ENCODE measurements around the gene AKR1C1.
"Not testable (repeated sequence)": the region's sequence is repeated elsewhere in the genome, so short reads cannot be mapped to it uniquely, and the experiment has no call there.

Gene AKR1C1

GRCh38 chr10:4984223-4984622 lies 21.0 kb downstream of the AKR1C1 start:
- TF ChIP-seq, protein P1, sequence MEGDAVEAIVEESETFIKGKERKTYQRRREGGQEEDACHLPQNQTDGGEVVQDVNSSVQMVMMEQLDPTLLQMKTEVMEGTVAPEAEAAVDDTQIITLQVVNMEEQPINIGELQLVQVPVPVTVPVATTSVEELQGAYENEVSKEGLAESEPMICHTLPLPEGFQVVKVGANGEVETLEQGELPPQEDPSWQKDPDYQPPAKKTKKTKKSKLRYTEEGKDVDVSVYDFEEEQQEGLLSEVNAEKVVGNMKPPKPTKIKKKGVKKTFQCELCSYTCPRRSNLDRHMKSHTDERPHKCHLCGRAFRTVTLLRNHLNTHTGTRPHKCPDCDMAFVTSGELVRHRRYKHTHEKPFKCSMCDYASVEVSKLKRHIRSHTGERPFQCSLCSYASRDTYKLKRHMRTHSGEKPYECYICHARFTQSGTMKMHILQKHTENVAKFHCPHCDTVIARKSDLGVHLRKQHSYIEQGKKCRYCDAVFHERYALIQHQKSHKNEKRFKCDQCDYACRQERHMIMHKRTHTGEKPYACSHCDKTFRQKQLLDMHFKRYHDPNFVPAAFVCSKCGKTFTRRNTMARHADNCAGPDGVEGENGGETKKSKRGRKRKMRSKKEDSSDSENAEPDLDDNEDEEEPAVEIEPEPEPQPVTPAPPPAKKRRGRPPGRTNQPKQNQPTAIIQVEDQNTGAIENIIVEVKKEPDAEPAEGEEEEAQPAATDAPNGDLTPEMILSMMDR (IDR thresholded peaks at IDR 0.05; ENCODE audit: low read depth, low read length) = no peak
- DNase-seq (ENCODE audit: low read depth in 2 of 2) = no peak
- no peak overlapping the region for H3K4me3 ChIP-seq (replicated peaks in 1 of 2; ENCODE audit: low read depth in 2 of 2, low read length in 2 of 2)

DNA sequence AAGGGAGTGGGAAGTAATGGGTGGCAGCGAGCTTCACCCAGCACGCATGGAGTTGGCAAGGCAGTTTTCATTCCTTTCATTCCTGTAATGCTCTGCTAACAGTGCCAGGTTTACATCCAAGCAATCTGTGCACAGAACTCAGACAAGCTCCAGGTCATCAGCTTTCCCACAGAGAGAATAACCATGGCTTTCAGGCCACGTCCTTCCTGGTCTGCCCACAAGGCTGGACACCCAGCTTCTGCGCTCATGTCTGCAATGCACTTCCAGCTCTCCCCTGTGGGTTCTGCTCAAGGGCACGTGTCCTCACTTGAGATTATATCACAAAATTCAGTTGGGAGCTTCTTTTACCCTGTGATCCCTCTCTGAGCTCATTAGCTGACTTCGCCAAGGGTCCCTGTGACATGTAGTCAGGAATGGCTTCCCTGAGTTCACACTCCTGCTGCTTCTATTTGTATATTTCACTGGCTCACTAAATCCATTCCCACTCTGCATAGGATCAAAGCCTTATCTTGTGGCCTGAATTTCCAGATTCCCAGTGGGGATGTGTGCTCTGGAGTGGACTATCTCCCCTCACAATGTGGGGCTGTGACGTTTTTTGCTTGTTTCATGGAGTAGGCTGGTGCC lies 21.9 kb downstream of the AKR1C1 start:
- H3K4me3 ChIP-seq (replicated peaks in 1 of 2; ENCODE audit: low read depth in 2 of 2, low read length in 2 of 2) = no peak overlapping the region
- DNase-seq (ENCODE audit: low read depth in 2 of 2) = peak in 1 of 2 donors; percentile 74
- TF ChIP-seq, protein P1 (IDR thresholded peaks at IDR 0.05; ENCODE audit: low read depth, low read length) = no peak

DNA sequence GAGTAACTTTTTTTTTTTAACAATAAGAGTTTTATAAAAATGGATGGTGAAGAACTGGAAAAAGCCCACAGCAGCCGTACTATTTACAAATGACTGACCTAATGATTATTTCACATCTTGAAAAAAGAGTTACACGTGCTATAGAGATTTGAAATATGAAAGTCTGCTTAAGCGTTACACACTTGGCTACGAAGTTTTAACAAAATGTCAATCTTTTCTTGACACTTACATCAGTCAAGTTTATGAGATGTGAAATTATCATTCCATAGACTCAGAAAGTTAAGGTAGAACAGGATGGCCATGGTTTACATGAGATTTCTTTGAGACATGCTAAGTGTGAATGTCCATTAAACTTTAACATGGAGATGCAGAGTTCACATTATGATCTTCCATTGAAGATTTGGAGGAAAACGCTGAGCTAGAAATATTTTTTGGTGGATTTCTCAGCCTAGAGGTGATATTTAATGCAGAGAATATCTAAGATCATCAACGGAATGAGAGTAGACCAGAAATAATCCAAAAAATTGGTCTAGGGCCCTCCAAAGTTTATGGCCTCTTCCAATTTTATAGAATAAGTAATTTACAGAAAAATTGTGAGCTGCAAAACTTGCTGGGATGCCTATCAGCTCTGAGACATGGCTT lies 24.9 kb downstream of the AKR1C1 start:
- H3K4me3 ChIP-seq (replicated peaks in 1 of 2; ENCODE audit: low read depth in 2 of 2, low read length in 2 of 2); DNase-seq (ENCODE audit: low read depth in 2 of 2): not testable (repeated sequence)

DNA sequence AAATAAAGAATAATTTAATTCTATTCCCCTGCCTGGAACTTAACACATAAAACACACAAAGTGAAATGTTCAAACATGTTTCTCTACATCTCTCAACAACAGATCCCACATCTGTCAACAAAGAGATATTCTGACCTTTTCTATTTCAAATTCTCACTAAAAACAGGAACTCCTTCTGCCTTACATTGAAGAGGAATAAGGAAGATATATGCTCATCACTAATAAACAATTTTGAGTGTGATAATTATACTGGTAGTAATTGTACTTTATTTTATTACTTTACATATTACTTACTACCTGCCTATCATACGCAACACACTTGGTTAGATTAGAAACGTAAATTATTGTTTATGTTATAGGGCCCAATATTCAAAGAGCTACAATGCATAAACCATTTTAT lies 27.0 kb downstream of the AKR1C1 start:
- no peak overlapping the region for H3K4me3 ChIP-seq (replicated peaks in 1 of 2; ENCODE audit: low read depth in 2 of 2, low read length in 2 of 2)
- TF ChIP-seq, protein P1 (IDR thresholded peaks at IDR 0.05; ENCODE audit: low read depth, low read length) = no peak
- DNase-seq (ENCODE audit: low read depth in 2 of 2) = no peak

- not testable (repeated sequence) for H3K4me3 ChIP-seq (replicated peaks in 1 of 2; ENCODE audit: low read depth in 2 of 2, low read length in 2 of 2); DNase-seq (ENCODE audit: low read depth in 2 of 2)
Observed at GRCh38 chr10:4991463-4991862, 28.2 kb downstream of the AKR1C1 start.

DNA sequence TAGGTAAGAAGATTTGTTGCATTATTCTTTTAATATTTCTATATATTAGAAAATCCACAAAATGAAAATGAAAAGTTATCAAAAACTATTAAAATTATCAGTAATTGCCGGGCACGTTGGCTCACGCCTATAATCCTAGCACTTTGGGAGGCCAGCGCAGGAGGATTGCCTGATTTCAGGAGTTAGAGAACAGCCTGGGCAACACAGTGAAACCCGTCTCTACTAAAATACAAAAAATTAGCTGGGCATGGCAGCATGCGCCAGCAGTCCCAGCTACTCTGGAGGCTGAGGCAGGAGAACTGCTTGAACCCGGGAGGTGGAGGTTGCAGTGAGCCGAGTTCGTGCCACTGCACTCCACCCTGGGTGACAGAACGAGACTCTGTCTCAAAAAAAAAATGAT lies 29.3 kb downstream of the AKR1C1 start:
- DNase-seq (ENCODE audit: low read depth in 2 of 2); H3K4me3 ChIP-seq (replicated peaks in 1 of 2; ENCODE audit: low read depth in 2 of 2, low read length in 2 of 2): not testable (repeated sequence)

DNA sequence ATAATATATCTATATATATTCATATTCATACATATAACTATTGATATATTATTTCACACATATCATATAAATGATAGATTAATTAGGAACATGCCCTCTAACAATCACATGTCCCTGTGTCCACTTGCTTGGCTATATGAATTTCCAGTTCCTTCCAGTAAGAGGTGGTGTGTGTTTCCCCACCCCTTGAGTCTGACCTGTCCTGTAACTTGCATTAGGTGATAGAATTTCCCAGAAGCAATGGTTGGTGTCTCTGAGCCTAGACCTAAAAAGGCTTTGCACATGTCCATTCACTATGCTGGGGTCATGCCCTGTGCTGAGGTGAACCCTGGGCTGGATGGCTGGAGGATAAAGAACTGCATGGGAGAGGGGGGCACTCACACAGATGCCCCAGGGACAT lies 31.0 kb downstream of the AKR1C1 start:
- not testable (repeated sequence) for H3K4me3 ChIP-seq (replicated peaks in 1 of 2; ENCODE audit: low read depth in 2 of 2, low read length in 2 of 2); DNase-seq (ENCODE audit: low read depth in 2 of 2)

- TF ChIP-seq, protein P1 (IDR thresholded peaks at IDR 0.05; ENCODE audit: low read depth, low read length) = no peak
- H3K4me3 ChIP-seq (replicated peaks in 1 of 2; ENCODE audit: low read depth in 2 of 2, low read length in 2 of 2) = no peak overlapping the region
- no peak for DNase-seq (ENCODE audit: low read depth in 2 of 2)
Observed at GRCh38 chr10:4998671-4999070, 35.5 kb downstream of the AKR1C1 start.

DNA sequence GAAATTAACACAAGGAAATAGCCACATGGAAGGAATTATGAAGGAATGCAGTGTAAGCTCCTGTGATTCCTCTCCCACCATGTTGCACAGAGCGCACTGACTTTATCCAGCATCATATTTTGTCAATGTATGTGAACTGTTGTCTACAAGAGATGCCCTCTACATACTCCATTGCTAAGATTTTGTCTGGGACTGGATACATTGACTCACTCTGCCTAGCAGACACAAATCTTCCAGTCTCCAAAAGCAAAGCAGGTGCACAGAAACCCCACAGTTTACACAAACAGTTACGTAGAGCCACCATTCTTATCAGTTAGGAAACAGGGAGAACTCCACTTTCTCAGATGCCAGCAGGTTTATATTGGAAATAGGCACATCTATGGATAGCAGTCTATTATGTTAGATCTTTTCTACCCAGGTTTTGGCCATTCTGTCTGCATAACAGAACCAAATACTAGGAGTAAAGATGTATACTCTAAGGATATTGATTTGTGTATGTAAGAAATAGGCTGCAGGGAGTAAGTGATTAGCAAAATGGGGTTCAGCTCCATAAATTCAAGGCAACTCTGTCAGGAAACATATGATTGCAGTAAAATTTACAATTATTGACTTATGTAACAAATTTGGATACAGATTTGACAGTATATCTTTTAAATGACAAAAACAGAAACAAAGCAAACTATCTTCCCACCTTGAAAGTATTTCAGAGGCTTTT lies 39.0 kb downstream of the AKR1C1 start:
- TF ChIP-seq, protein P1 (IDR thresholded peaks at IDR 0.05; ENCODE audit: low read depth, low read length) = no peak
- DNase-seq (ENCODE audit: low read depth in 2 of 2) = no peak
- no peak overlapping the region for H3K4me3 ChIP-seq (replicated peaks in 1 of 2; ENCODE audit: low read depth in 2 of 2, low read length in 2 of 2)

GRCh38 chr10:5003127-5004029 lies 40.2 kb downstream of the AKR1C1 start, which contains the start of gene AKR1C2:
AKR1C2 (minus strand) TSS chr10:5003857; CDS start chr10:5003835, 22 bp downstream.
- peak; percentile 18 to 48 for DNase-seq (ENCODE audit: low read depth in 2 of 2)
- peak within 1 kb of the TSS in 1 of 2 donors; percentile 30 for H3K4me3 ChIP-seq (replicated peaks in 1 of 2; ENCODE audit: low read depth in 2 of 2, low read length in 2 of 2)

DNA sequence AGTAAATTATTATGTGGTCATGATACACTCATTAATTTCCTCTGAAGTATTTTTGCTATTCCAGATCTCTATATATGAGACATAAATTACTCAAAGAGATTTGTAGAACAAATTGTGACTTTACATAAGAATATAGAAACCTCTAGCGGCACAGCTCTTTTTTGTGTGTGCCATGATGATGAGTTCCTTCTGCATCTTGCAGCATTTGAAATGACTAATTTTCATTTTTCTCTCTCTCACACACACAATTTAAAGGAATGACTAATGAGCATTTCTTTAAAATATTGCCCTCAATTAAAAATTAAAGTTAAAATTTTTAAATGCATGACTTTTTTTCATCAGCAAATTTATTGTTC lies 40.8 kb downstream of the AKR1C1 start:
- DNase-seq (ENCODE audit: low read depth in 2 of 2); H3K4me3 ChIP-seq (replicated peaks in 1 of 2; ENCODE audit: low read depth in 2 of 2, low read length in 2 of 2): not testable (repeated sequence)
